Stimulated activated CD8-positive, alpha-beta memory T cell treated with anti-CD3 and anti-CD28 coated beads, Interleukin-12 subunit alpha, Interleukin-12 subunit beta, amount 100 ng/mL, for 1 hour (primary cell): ENCODE measurements around the gene CCND3.
"Not testable (repeated sequence)": the region's sequence is repeated elsewhere in the genome, so short reads cannot be mapped to it uniquely, and the experiment has no call there.

Experiments
- DNase-seq: peaks from one replicate; pipeline ENCODE4 v3.0.0-alpha.2; 2020; ENCODE audit warnings: low read depth

Gene CCND3

GRCh38 chr6:41947581-41948220 is 6.1 kb upstream of the CCND3 start:
- no peak for DNase-seq

- DNase-seq = no peak
Measured at GRCh38 chr6:41943456-41943855, 1.8 kb upstream of the CCND3 start.

- DNase-seq = not testable (repeated sequence)
Measured at GRCh38 chr6:41942882-41943281, 1.3 kb upstream of the CCND3 start.

- DNase-seq = no peak
Measured at GRCh38 chr6:41942067-41942851, 651 bp upstream of the CCND3 start.

- DNase-seq = peak; percentile 30
Measured at GRCh38 chr6:41940759-41941279, 789 bp downstream of the CCND3 start.

GRCh38 chr6:41939848-41940758 is 1.5 kb downstream of the CCND3 start:
- no peak for DNase-seq

GRCh38 chr6:41939176-41939847 is 2.3 kb downstream of the CCND3 start:
- no peak for DNase-seq

GRCh38 chr6:41938590-41939175 is 2.9 kb downstream of the CCND3 start:
- no peak for DNase-seq

GRCh38 chr6:41937861-41938574 is 3.6 kb downstream of the CCND3 start:
- DNase-seq = peak; percentile 35

- DNase-seq = no peak
Measured at GRCh38 chr6:41937472-41937860, 4.1 kb downstream of the CCND3 start.

- peak; percentile 49 for DNase-seq
Measured at GRCh38 chr6:41936073-41936837, 5.4 kb downstream of the CCND3 start.

- DNase-seq = no peak
Measured at GRCh38 chr6:41935685-41936072, 5.9 kb downstream of the CCND3 start.

- no peak for DNase-seq
Measured at GRCh38 chr6:41935193-41935574, 6.4 kb downstream of the CCND3 start.

GRCh38 chr6:41934278-41935192 is 7.1 kb downstream of the CCND3 start:
- no peak for DNase-seq

- DNase-seq = no peak
Measured at GRCh38 chr6:41932378-41932777, 9.2 kb downstream of the CCND3 start.

- DNase-seq = no peak
Measured at GRCh38 chr6:41931792-41932191, 9.8 kb downstream of the CCND3 start.

- DNase-seq = no peak
Measured at GRCh38 chr6:41929924-41930323, 11.7 kb downstream of the CCND3 start.

- no peak for DNase-seq
Measured at GRCh38 chr6:41927253-41927652, 14.4 kb downstream of the CCND3 start.

- no peak for DNase-seq
Measured at GRCh38 chr6:41922154-41922553, 19.5 kb downstream of the CCND3 start.
